ENCODE data around the gene PILRB.

PILRB gene

GRCh38 chr7:100407285-100408180 is 49.6 kb downstream of the PILRB start:
- no peak for DNase-seq (ENCODE audit: low read depth, low spot score)

GRCh38 chr7:100411101-100411500 is 53.2 kb downstream of the PILRB start:
- DNase-seq (ENCODE audit: low read depth, low spot score), result no peak

GRCh38 chr7:100413346-100413745 is 55.4 kb downstream of the PILRB start:
- no peak for DNase-seq (ENCODE audit: low read depth, low spot score)

GRCh38 chr7:100413889-100414288 is 56.0 kb downstream of the PILRB start:
- no peak for DNase-seq (ENCODE audit: low read depth, low spot score)

GRCh38 chr7:100415448-100415847 is 57.5 kb downstream of the PILRB start:
- DNase-seq (ENCODE audit: low read depth, low spot score), result no peak

All from brain pericyte (primary cell).